ENCODE measurements around the gene HIRA.

Gene HIRA

DNA sequence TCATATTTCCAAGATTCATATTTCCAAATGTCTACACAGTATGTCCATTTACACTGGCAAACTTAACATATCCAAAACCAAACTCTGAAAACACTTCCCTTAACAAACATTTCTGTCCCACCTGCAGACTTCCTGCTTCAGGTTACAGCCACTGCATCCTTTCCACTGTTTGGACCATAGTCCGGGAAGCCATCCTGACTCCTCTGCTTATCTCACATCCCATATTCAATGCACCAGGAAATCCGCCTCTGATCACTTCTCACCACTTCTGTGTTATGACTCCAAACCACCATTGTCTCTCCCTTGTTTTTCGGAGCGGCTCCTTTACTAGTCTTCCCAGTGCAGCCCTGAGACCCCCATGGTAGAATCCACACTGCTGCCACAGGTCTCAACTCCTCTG lies 30.1 kb downstream of the HIRA start:
- no peak overlapping the region for H3K9ac ChIP-seq (ENCODE audit: low read length)
- no peak overlapping the region for H3K27ac ChIP-seq (ENCODE audit: low read depth, low read length)
- H2BK120ac ChIP-seq (ENCODE audit: low read depth, low read length), result no peak overlapping the region
- H3K4me2 ChIP-seq (ENCODE audit: low read length), result no peak overlapping the region
- no peak overlapping the region for H3K4me3 ChIP-seq (ENCODE audit: low read length)
- H2BK15ac ChIP-seq (replicated peaks; ENCODE audit: low read depth), result no peak overlapping the region
- no peak overlapping the region for H3K18ac ChIP-seq (ENCODE audit: low read length)
- DNase-seq, result no peak
- no peak overlapping the region for H4K8ac ChIP-seq (ENCODE audit: low read depth, low read length)
- H4K5ac ChIP-seq (ENCODE audit: low read length), result no peak overlapping the region
- H2BK5ac ChIP-seq (ENCODE audit: low read length), result no peak overlapping the region
- no peak overlapping the region for H3K56ac ChIP-seq (ENCODE audit: low read length)
- H3K79me2 ChIP-seq (ENCODE audit: control insufficient read depth, insufficient read depth, low read length), result no peaks in the 10 kb centered on the region
- WGBS (ENCODE audit: extremely low coverage, insufficient coverage, low lambda C conversion rate), result no CpG with 5 or more reads among the region's 4 CpGs
- H3K27me3 ChIP-seq (ENCODE audit: insufficient read depth, low read length, poor library complexity), result no peaks in the 10 kb centered on the region
- peaks cover 3% of the 10 kb centered on the region for H3K79me1 ChIP-seq (ENCODE audit: low read length)
- H3K36me3 ChIP-seq (ENCODE audit: control insufficient read depth, insufficient read depth, low read length), result peaks cover 8% of the 10 kb centered on the region
- H3K4me1 ChIP-seq (ENCODE audit: control insufficient read depth, low read depth, low read length), result no peaks in the 10 kb centered on the region
- no peak overlapping the region for H3K4ac ChIP-seq (ENCODE audit: low read depth, low read length)
- H3K23ac ChIP-seq (ENCODE audit: low read length), result no peak overlapping the region
- H2AK5ac ChIP-seq (ENCODE audit: low read length), result no peak overlapping the region

DNA sequence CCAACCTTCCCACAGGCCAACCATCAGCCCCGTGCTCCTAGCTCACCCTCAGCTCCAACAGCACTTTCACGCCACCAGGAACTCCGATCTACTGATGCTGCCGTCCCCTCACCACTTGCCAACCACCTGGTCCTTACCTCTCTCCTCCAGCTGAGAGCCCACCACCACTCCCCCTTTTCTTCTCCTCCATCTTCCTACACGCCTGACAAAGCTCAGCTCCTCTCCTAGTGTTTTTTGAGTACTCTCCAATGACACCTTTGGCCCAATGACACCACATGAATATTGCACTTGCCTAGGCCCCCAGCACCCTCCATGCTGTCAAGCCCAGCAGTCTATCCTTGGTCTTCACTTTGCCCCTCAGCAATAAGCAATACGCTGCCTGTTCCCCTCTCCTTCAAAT lies 30.7 kb downstream of the HIRA start:
- Histone ChIP-seq H2BK15ac (replicated peaks; ENCODE audit: low read depth) (no peak overlapping the region), H3K9ac (ENCODE audit: low read length) (no peak overlapping the region), H3K18ac (ENCODE audit: low read length) (no peak overlapping the region), H4K5ac (ENCODE audit: low read length) (no peak overlapping the region), H3K27ac (ENCODE audit: low read depth, low read length) (no peak overlapping the region), H4K8ac (ENCODE audit: low read depth, low read length) (no peak overlapping the region), H2BK5ac (ENCODE audit: low read length) (no peak overlapping the region), H2AK5ac (ENCODE audit: low read length) (no peak overlapping the region), H3K4me2 (ENCODE audit: low read length) (no peak overlapping the region), H3K4ac (ENCODE audit: low read depth, low read length) (no peak overlapping the region), H3K4me3 (ENCODE audit: low read length) (no peak overlapping the region), H3K4me1 (ENCODE audit: control insufficient read depth, low read depth, low read length) (no peaks in the 10 kb centered on the region), H3K79me2 (ENCODE audit: control insufficient read depth, insufficient read depth, low read length) (no peaks in the 10 kb centered on the region), H2BK120ac (ENCODE audit: low read depth, low read length) (no peak overlapping the region), H3K79me1 (ENCODE audit: low read length) (peaks cover 3% of the 10 kb centered on the region), H3K23ac (ENCODE audit: low read length) (no peak overlapping the region), H3K36me3 (ENCODE audit: control insufficient read depth, insufficient read depth, low read length) (peaks cover 8% of the 10 kb centered on the region), H3K56ac (ENCODE audit: low read length) (no peak overlapping the region), H3K27me3 (ENCODE audit: insufficient read depth, low read length, poor library complexity) (no peaks in the 10 kb centered on the region)
- no CpG with 5 or more reads among the region's 6 CpGs for WGBS (ENCODE audit: extremely low coverage, insufficient coverage, low lambda C conversion rate)
- no peak for DNase-seq

DNA sequence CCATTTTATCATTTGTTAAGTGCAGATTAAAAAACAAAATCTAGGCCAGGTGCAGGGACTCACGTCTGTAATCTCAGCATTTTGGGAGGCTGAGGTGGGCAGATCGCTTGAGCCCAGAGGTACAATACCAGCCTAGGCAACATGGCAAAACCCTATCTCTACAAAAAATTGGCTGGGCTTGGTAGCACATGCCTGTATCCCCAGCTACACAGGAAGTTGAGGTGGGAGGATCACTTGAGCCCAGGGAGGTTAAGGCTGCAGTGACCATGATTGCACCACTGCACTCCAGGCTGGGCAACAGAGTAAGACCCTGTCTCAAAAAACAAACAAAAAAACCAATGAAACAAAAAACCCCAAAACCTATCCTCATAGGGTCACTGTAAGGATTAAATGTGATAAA lies 32.9 kb downstream of the HIRA start:
- no peak overlapping the region for H2BK5ac ChIP-seq (ENCODE audit: low read length)
- no peak overlapping the region for H3K27ac ChIP-seq (ENCODE audit: low read depth, low read length)
- no peaks in the 10 kb centered on the region for H3K27me3 ChIP-seq (ENCODE audit: insufficient read depth, low read length, poor library complexity)
- no peak overlapping the region for H3K4me2 ChIP-seq (ENCODE audit: low read length)
- no peaks in the 10 kb centered on the region for H3K79me2 ChIP-seq (ENCODE audit: control insufficient read depth, insufficient read depth, low read length)
- no peak overlapping the region for H3K23ac ChIP-seq (ENCODE audit: low read length)
- no peak overlapping the region for H2AK5ac ChIP-seq (ENCODE audit: low read length)
- no peaks in the 10 kb centered on the region for H3K79me1 ChIP-seq (ENCODE audit: low read length)
- no peak overlapping the region for H3K9ac ChIP-seq (ENCODE audit: low read length)
- no peak overlapping the region for H2BK15ac ChIP-seq (replicated peaks; ENCODE audit: low read depth)
- H3K56ac ChIP-seq (ENCODE audit: low read length), result no peak overlapping the region
- DNase-seq, result no peak
- H2BK120ac ChIP-seq (ENCODE audit: low read depth, low read length), result no peak overlapping the region
- H3K4ac ChIP-seq (ENCODE audit: low read depth, low read length), result no peak overlapping the region
- H3K18ac ChIP-seq (ENCODE audit: low read length), result no peak overlapping the region
- H3K4me1 ChIP-seq (ENCODE audit: control insufficient read depth, low read depth, low read length), result no peaks in the 10 kb centered on the region
- no peak overlapping the region for H4K8ac ChIP-seq (ENCODE audit: low read depth, low read length)
- WGBS (ENCODE audit: extremely low coverage, insufficient coverage, low lambda C conversion rate), result no CpG with 5 or more reads among the region's 2 CpGs
- H3K36me3 ChIP-seq (ENCODE audit: control insufficient read depth, insufficient read depth, low read length), result peaks cover 3% of the 10 kb centered on the region
- H4K5ac ChIP-seq (ENCODE audit: low read length), result no peak overlapping the region
- H3K4me3 ChIP-seq (ENCODE audit: low read length), result no peak overlapping the region

DNA sequence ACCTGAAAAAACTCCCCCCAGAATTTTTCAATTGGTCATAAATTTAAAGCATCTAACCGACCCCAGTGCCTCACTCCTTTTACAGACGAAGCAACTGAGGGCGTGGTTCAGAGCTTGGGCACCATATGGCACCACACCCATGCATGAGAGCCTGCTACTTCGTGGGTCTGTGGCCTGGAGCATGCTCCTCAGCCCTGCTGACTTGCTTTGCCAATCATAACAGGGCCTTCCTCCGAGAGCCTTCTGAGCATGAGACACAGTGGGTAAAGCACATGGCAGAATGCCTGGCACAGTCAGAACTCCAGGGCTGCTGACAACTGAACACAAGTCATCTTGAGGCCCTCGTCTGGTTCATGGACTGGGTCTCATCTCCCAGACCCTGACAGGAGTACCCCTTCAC lies 33.3 kb downstream of the HIRA start:
- Histone ChIP-seq H3K56ac (ENCODE audit: low read length) (no peak overlapping the region), H3K79me2 (ENCODE audit: control insufficient read depth, insufficient read depth, low read length) (no peaks in the 10 kb centered on the region), H3K18ac (ENCODE audit: low read length) (no peak overlapping the region), H4K5ac (ENCODE audit: low read length) (no peak overlapping the region), H2BK15ac (replicated peaks; ENCODE audit: low read depth) (no peak overlapping the region), H3K23ac (ENCODE audit: low read length) (no peak overlapping the region), H2AK5ac (ENCODE audit: low read length) (no peak overlapping the region), H3K79me1 (ENCODE audit: low read length) (no peaks in the 10 kb centered on the region), H3K4me3 (ENCODE audit: low read length) (no peak overlapping the region), H3K27me3 (ENCODE audit: insufficient read depth, low read length, poor library complexity) (no peaks in the 10 kb centered on the region), H3K4ac (ENCODE audit: low read depth, low read length) (no peak overlapping the region), H3K4me1 (ENCODE audit: control insufficient read depth, low read depth, low read length) (no peaks in the 10 kb centered on the region), H2BK5ac (ENCODE audit: low read length) (no peak overlapping the region), H3K9ac (ENCODE audit: low read length) (no peak overlapping the region), H4K8ac (ENCODE audit: low read depth, low read length) (no peak overlapping the region), H3K4me2 (ENCODE audit: low read length) (no peak overlapping the region), H3K36me3 (ENCODE audit: control insufficient read depth, insufficient read depth, low read length) (peaks cover 3% of the 10 kb centered on the region), H3K27ac (ENCODE audit: low read depth, low read length) (no peak overlapping the region), H2BK120ac (ENCODE audit: low read depth, low read length) (no peak overlapping the region)
- DNase-seq, result no peak
- no CpG with 5 or more reads among the region's 6 CpGs for WGBS (ENCODE audit: extremely low coverage, insufficient coverage, low lambda C conversion rate)

GRCh38 chr22:19397734-19398104 lies 33.8 kb downstream of the HIRA start:
- Histone ChIP-seq H2BK15ac (replicated peaks; ENCODE audit: low read depth) (no peak overlapping the region), H4K5ac (ENCODE audit: low read length) (no peak overlapping the region), H3K56ac (ENCODE audit: low read length) (no peak overlapping the region), H3K4me2 (ENCODE audit: low read length) (no peak overlapping the region), H2AK5ac (ENCODE audit: low read length) (no peak overlapping the region), H3K4me1 (ENCODE audit: control insufficient read depth, low read depth, low read length) (no peaks in the 10 kb centered on the region), H3K27me3 (ENCODE audit: insufficient read depth, low read length, poor library complexity) (no peaks in the 10 kb centered on the region), H3K4ac (ENCODE audit: low read depth, low read length) (no peak overlapping the region), H2BK5ac (ENCODE audit: low read length) (no peak overlapping the region), H2BK120ac (ENCODE audit: low read depth, low read length) (no peak overlapping the region), H3K9ac (ENCODE audit: low read length) (no peak overlapping the region), H4K8ac (ENCODE audit: low read depth, low read length) (no peak overlapping the region), H3K27ac (ENCODE audit: low read depth, low read length) (no peak overlapping the region), H3K79me1 (ENCODE audit: low read length) (no peaks in the 10 kb centered on the region), H3K36me3 (ENCODE audit: control insufficient read depth, insufficient read depth, low read length) (peaks cover 3% of the 10 kb centered on the region), H3K79me2 (ENCODE audit: control insufficient read depth, insufficient read depth, low read length) (no peaks in the 10 kb centered on the region), H3K4me3 (ENCODE audit: low read length) (no peak overlapping the region), H3K23ac (ENCODE audit: low read length) (no peak overlapping the region), H3K18ac (ENCODE audit: low read length) (no peak overlapping the region)
- DNase-seq, result no peak
- WGBS (ENCODE audit: extremely low coverage, insufficient coverage, low lambda C conversion rate), result no CpG with 5 or more reads among the region's 3 CpGs

- no peak overlapping the region for H3K23ac ChIP-seq (ENCODE audit: low read length)
- no peak for DNase-seq
These were observed 34.4 kb downstream of the HIRA start for GRCh38 chr22:19396934-19397733.

More at GRCh38 chr22:19396934-19397733, 34.4 kb downstream of the HIRA start:
- no peaks in the 10 kb centered on the region for H3K79me1 ChIP-seq (ENCODE audit: low read length)
- no peak overlapping the region for H3K9ac ChIP-seq (ENCODE audit: low read length)
- no peak overlapping the region for H3K18ac ChIP-seq (ENCODE audit: low read length)
- no peak overlapping the region for H3K4me3 ChIP-seq (ENCODE audit: low read length)
- H2BK5ac ChIP-seq (ENCODE audit: low read length), result no peak overlapping the region
- no peak overlapping the region for H2BK120ac ChIP-seq (ENCODE audit: low read depth, low read length)
- H3K56ac ChIP-seq (ENCODE audit: low read length), result no peak overlapping the region
- no peak overlapping the region for H3K4me2 ChIP-seq (ENCODE audit: low read length)
- no peak overlapping the region for H2BK15ac ChIP-seq (replicated peaks; ENCODE audit: low read depth)
- no peak overlapping the region for H3K27ac ChIP-seq (ENCODE audit: low read depth, low read length)
- H3K27me3 ChIP-seq (ENCODE audit: insufficient read depth, low read length, poor library complexity), result no peaks in the 10 kb centered on the region
- H2AK5ac ChIP-seq (ENCODE audit: low read length), result no peak overlapping the region
- WGBS (ENCODE audit: extremely low coverage, insufficient coverage, low lambda C conversion rate), result no CpG with 5 or more reads among the region's 6 CpGs
- no peak overlapping the region for H3K4ac ChIP-seq (ENCODE audit: low read depth, low read length)
- no peak overlapping the region for H4K5ac ChIP-seq (ENCODE audit: low read length)
- no peaks in the 10 kb centered on the region for H3K79me2 ChIP-seq (ENCODE audit: control insufficient read depth, insufficient read depth, low read length)
- H3K4me1 ChIP-seq (ENCODE audit: control insufficient read depth, low read depth, low read length), result no peaks in the 10 kb centered on the region
- no peak overlapping the region for H4K8ac ChIP-seq (ENCODE audit: low read depth, low read length)
- peaks cover 4% of the 10 kb centered on the region for H3K36me3 ChIP-seq (ENCODE audit: control insufficient read depth, insufficient read depth, low read length)
